OCI-LY3 (cell line): Measurements from ENCODE around the gene C14orf132.

Source experiments
- EZH2phosphoT487 ChIP-seq: fragments of 200-600 bp; shearing (Covaris generic); IDR thresholded peaks from 2 replicates; pipeline ENCODE4 v1.6.1; 2018; ENCODE audit warnings: antibody characterized with exemption, mixed run types, low read depth
- TF ChIP-seq, protein P1 (sequence below): fragments of 200-600, 300-600 bp; sonication (generic); IDR thresholded peaks from 2 replicates; pipeline ENCODE4 v1.5.1; 2014; ENCODE audit warnings: antibody characterized with exemption, low read length, low read depth

DNA sequence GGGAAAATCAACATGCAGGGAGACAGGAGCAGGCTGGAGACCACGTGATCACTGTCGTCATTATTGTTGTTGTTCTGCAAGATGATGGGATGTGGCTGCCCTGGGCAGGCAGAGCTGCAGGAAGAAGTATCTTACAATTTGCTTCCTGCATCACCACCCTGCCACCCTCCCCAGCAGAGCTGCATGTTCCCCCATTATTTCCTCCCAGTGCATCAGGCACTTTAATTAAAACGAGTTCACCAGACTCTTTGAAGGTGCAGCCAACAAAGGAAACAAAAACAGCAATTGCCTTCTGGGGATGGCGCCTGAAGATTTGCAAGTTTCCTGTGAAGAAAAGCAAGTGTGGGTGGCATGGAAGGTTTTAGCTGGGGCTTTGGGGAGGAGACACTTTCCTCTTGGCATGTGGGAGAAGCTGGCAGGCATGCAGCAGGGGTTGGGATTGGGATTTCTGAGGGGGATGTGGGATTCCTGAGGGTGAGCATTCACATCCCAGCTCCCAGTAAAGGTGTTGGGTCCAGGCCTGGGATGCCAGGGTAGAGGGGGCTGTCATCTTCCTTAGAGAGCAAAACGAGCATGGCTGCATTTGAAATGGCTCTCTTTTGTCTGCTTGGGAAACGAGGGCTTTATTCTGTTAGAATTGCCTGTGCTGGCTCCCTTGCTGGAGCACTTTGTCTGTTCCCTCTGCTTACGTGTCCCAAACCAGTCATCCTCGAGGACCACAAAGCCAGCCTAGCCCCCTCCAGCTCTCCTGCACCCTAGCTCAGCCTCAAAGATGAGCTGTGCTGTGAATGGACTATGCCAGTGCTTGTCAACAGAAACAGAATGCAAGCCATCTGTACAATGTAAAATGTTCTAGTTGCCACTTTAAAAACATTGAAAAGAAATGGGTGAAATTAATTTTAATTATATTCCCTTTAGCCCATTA is 11.5 kb upstream of the C14orf132 start:
- TF ChIP-seq, protein P1, sequence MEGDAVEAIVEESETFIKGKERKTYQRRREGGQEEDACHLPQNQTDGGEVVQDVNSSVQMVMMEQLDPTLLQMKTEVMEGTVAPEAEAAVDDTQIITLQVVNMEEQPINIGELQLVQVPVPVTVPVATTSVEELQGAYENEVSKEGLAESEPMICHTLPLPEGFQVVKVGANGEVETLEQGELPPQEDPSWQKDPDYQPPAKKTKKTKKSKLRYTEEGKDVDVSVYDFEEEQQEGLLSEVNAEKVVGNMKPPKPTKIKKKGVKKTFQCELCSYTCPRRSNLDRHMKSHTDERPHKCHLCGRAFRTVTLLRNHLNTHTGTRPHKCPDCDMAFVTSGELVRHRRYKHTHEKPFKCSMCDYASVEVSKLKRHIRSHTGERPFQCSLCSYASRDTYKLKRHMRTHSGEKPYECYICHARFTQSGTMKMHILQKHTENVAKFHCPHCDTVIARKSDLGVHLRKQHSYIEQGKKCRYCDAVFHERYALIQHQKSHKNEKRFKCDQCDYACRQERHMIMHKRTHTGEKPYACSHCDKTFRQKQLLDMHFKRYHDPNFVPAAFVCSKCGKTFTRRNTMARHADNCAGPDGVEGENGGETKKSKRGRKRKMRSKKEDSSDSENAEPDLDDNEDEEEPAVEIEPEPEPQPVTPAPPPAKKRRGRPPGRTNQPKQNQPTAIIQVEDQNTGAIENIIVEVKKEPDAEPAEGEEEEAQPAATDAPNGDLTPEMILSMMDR = no peak
- no peak for TF ChIP-seq EZH2phosphoT487
